GM10266 (cell line): Measurements from ENCODE around the gene EML6.

Source experiments
- DNase-seq: peaks from one replicate; pipeline ENCODE4 v3.0.0; 2012; ENCODE audit errors: extremely low spot score
- CTCF ChIP-seq: IDR thresholded peaks from 2 replicates; pipeline ENCODE4 v1.5.1; 2012; ENCODE audit warnings: mild to moderate bottlenecking, low read depth; ENCODE audit not compliant: control insufficient read depth, insufficient read depth; ENCODE audit errors: missing control alignments

Gene EML6

GRCh38 chr2:54726940-54727339 lies 3.5 kb downstream of the EML6 start:
- TF ChIP-seq CTCF, result no peak
- DNase-seq, result no peak

- no peak for TF ChIP-seq CTCF
- no peak for DNase-seq
These were observed 5.2 kb downstream of the EML6 start for GRCh38 chr2:54728669-54729120.

GRCh38 chr2:54735636-54736035 lies 12.2 kb downstream of the EML6 start:
- no peak for DNase-seq
- no peak for TF ChIP-seq CTCF

- DNase-seq, result no peak
- TF ChIP-seq CTCF, result no peak
These were observed 14.8 kb downstream of the EML6 start for GRCh38 chr2:54738281-54738680.

- no peak for DNase-seq
- TF ChIP-seq CTCF, result no peak
These were observed 16.9 kb downstream of the EML6 start for GRCh38 chr2:54740333-54740732.

GRCh38 chr2:54741250-54741649 lies 17.8 kb downstream of the EML6 start:
- no peak for DNase-seq
- no peak for TF ChIP-seq CTCF

- DNase-seq, result no peak
- no peak for TF ChIP-seq CTCF
These were observed 26.6 kb downstream of the EML6 start for GRCh38 chr2:54750040-54750439.
